Vagina (tissue), 2 donors: Measurements from ENCODE around the gene CFAP100. TPM values are rescaled to one million over a fixed set of nuclear protein-coding genes. Genes with fewer than 3 reads are reported as not detected.

ENCODE experiments used
- DNase-seq, 2 donors: peaks; one replicate each; pipeline ENCODE4 v3.0.0-alpha.2; 2017; ENCODE audit errors: extremely low spot score in 2 of 2
- H3K27ac ChIP-seq: fragments of 200-600 bp; sonication (generic); one replicate; pipeline ENCODE4 v1.5.1; 2019
- H3K27me3 ChIP-seq: fragments of 200-600 bp; sonication (generic); one replicate; pipeline ENCODE4 v1.5.1; 2019
- H3K36me3 ChIP-seq, 2 donors: fragments of 200-600 bp; sonication (generic); one replicate each; pipeline ENCODE4 v1.5.1; 2017 to 2019
- H3K4me1 ChIP-seq: fragments of 200-600 bp; sonication (generic); one replicate; pipeline ENCODE4 v1.5.1; 2019
- H3K4me3 ChIP-seq, 2 donors: fragments of 200-600 bp; sonication (generic); 1 replicate in 1 of 2; 2 replicates in 1 of 2; pipeline ENCODE4 v1.5.1; 2016 to 2019
- H3K9me3 ChIP-seq: fragments of 200-600 bp; sonication (generic); one replicate; pipeline ENCODE4 v1.5.1; 2019
- CTCF ChIP-seq, 3 experiments: fragments of 450-650 bp in 2 of 3; fragments of 200-600 bp in 1 of 3; sonication (generic) in 1 of 3; IDR thresholded peaks; one replicate each; pipeline ENCODE4 v1.5.1; 2017 to 2019; ENCODE audit warnings: antibody characterized with exemption in 3 of 3, mild to moderate bottlenecking in 2 of 3, moderate library complexity in 2 of 3
- POLR2A ChIP-seq, 2 donors: fragments of 450-650 bp; IDR thresholded peaks; one replicate each; pipeline ENCODE4 v1.6.1; 2017; ENCODE audit warnings: antibody characterized with exemption in 2 of 2, mild to moderate bottlenecking in 2 of 2, moderate library complexity in 2 of 2
- POLR2AphosphoS5 ChIP-seq, 2 donors: sonication (generic); formaldehyde crosslinking; IDR thresholded peaks; one replicate each; pipeline ENCODE4 v1.9.0; 2017; ENCODE audit warnings: antibody characterized with exemption in 2 of 2, mild to moderate bottlenecking in 2 of 2, low read depth in 1 of 2; ENCODE audit not compliant: insufficient read depth in 1 of 2
- intact Hi-C: fragments of 100-400 bp; cut with DNase I; formaldehyde crosslinking; loops from one replicate; pipeline ENCODE4 v1.15.1; 2023
- total RNA-seq: library from RNA; depleted of rRNA; stranded (reverse); fragments of >200 nt; gene quantifications from one replicate; pipeline ENCODE4 v1.2.3, GENCODE V29; 2016

CFAP100 gene
- total RNA-seq, 1 donor from 2014 or later: not detected

GRCh38 chr3:126482503-126483255, 88.0 kb downstream of the CFAP100 start:
- Histone ChIP-seq H3K36me3 (no peaks in the 10 kb centered on the region), H3K4me3 (no peak overlapping the region), H3K4me1 (peaks cover 13% of the 10 kb centered on the region), H3K27ac (no peak overlapping the region), H3K9me3 (no peaks in the 10 kb centered on the region), H3K27me3 (no peaks in the 10 kb centered on the region)
- no peak for TF ChIP-seq CTCF (IDR thresholded peaks at IDR 0.05)
- TF ChIP-seq POLR2A (IDR thresholded peaks at IDR 0.05): no peak
- no peak for DNase-seq
- intact Hi-C loops: no loop called here

- peaks cover 13% of the 10 kb centered on the region for H3K4me1 ChIP-seq
- no peaks in the 10 kb centered on the region for H3K36me3 ChIP-seq
- intact Hi-C loops: no loop called here
- DNase-seq: no peak
- H3K9me3 ChIP-seq: no peaks in the 10 kb centered on the region
- H3K27me3 ChIP-seq: no peaks in the 10 kb centered on the region
- H3K27ac ChIP-seq: no peak overlapping the region
- no peak overlapping the region for H3K4me3 ChIP-seq
- no peak for TF ChIP-seq CTCF (IDR thresholded peaks at IDR 0.05)
- TF ChIP-seq POLR2A (IDR thresholded peaks at IDR 0.05): no peak
- TF ChIP-seq POLR2AphosphoS5 (IDR thresholded peaks at IDR 0.05; ENCODE audit: insufficient read depth in 1 of 2, low read depth in 1 of 2): no peak
These were observed 88.6 kb downstream of the CFAP100 start for GRCh38 chr3:126483321-126483761.

GRCh38 chr3:126484148-126484547, 89.4 kb downstream of the CFAP100 start:
- DNase-seq: no peak
- no peak overlapping the region for H3K27ac ChIP-seq
- H3K4me3 ChIP-seq: no peak overlapping the region
- no peaks in the 10 kb centered on the region for H3K27me3 ChIP-seq
- no peaks in the 10 kb centered on the region for H3K9me3 ChIP-seq
- TF ChIP-seq POLR2A (IDR thresholded peaks at IDR 0.05) (no peak), POLR2AphosphoS5 (IDR thresholded peaks at IDR 0.05; ENCODE audit: insufficient read depth in 1 of 2, low read depth in 1 of 2) (no peak), CTCF (IDR thresholded peaks at IDR 0.05) (no peak)
- no peaks in the 10 kb centered on the region for H3K36me3 ChIP-seq
- intact Hi-C loops: no loop called here
- peaks cover 13% of the 10 kb centered on the region for H3K4me1 ChIP-seq

GRCh38 chr3:126484662-126485061, 90.0 kb downstream of the CFAP100 start:
- no peak overlapping the region for H3K27ac ChIP-seq
- no peaks in the 10 kb centered on the region for H3K27me3 ChIP-seq
- no peaks in the 10 kb centered on the region for H3K9me3 ChIP-seq
- intact Hi-C loops: no loop called here
- TF ChIP-seq POLR2AphosphoS5 (IDR thresholded peaks at IDR 0.05; ENCODE audit: insufficient read depth in 1 of 2, low read depth in 1 of 2) (no peak), CTCF (IDR thresholded peaks at IDR 0.05) (no peak), POLR2A (IDR thresholded peaks at IDR 0.05) (no peak)
- no peaks in the 10 kb centered on the region for H3K36me3 ChIP-seq
- no peak overlapping the region for H3K4me3 ChIP-seq
- no peak for DNase-seq
- peaks cover 13% of the 10 kb centered on the region for H3K4me1 ChIP-seq

GRCh38 chr3:126485176-126485897, 90.6 kb downstream of the CFAP100 start:
- intact Hi-C loops: no loop called here

More at GRCh38 chr3:126485176-126485897, 90.6 kb downstream of the CFAP100 start:
- Histone ChIP-seq H3K27ac (no peak overlapping the region), H3K27me3 (no peaks in the 10 kb centered on the region), H3K4me1 (peaks cover 13% of the 10 kb centered on the region), H3K9me3 (no peaks in the 10 kb centered on the region), H3K36me3 (no peaks in the 10 kb centered on the region), H3K4me3 (no peak overlapping the region)
- TF ChIP-seq CTCF (IDR thresholded peaks at IDR 0.05) (no peak), POLR2A (IDR thresholded peaks at IDR 0.05) (no peak), POLR2AphosphoS5 (IDR thresholded peaks at IDR 0.05; ENCODE audit: insufficient read depth in 1 of 2, low read depth in 1 of 2) (no peak)
- DNase-seq: no peak
